Activated CD8-positive, alpha-beta T cell treated with anti-CD3 and anti-CD28 coated beads for 36 hours (primary cell): ENCODE measurements around the gene UBE2E1. TPM values are rescaled to one million over a fixed set of nuclear protein-coding genes. Genes with fewer than 3 reads are reported as not detected.

Experiments
- ATAC-seq: fragments of 200-7000 bp; cut with Tn5 transposase; one replicate; pipeline ENCODE4 v1.10.0; 2021; ENCODE audit warnings: mild to moderate bottlenecking, moderate library complexity
- CTCF ChIA-PET: fragments of 350-600 bp; sonication (Branson Sonifier 250); formaldehyde crosslinking; loops from one replicate; lab custom pipeline; 2021; ENCODE audit warnings: antibody characterized with exemption; lab: Charles Lee
- POLR2A ChIA-PET: fragments of 350-600 bp; sonication (Branson Sonifier 250); formaldehyde crosslinking; loops from one replicate; lab custom pipeline; 2021; ENCODE audit warnings: antibody characterized with exemption; lab: Charles Lee
- DNase-seq: peaks from one replicate; pipeline ENCODE4 v3.0.0-alpha.2; 2020
- H3K27ac Mint-ChIP-seq: one replicate; pipeline ENCODE4 v1.8.0; 2021; ENCODE audit warnings: mild to moderate bottlenecking, mixed read lengths
- H3K27me3 Mint-ChIP-seq: one replicate; pipeline ENCODE4 v1.8.0; 2021; ENCODE audit warnings: mixed read lengths
- H3K36me3 Mint-ChIP-seq: one replicate; pipeline ENCODE4 v1.8.0; 2021; ENCODE audit warnings: low read depth, mixed read lengths
- H3K4me1 Mint-ChIP-seq: one replicate; pipeline ENCODE4 v1.8.0; 2021; ENCODE audit warnings: low read depth, mixed read lengths
- H3K4me3 Mint-ChIP-seq: one replicate; pipeline ENCODE4 v1.8.0; 2021; ENCODE audit warnings: mild to moderate bottlenecking, moderate library complexity, mixed read lengths
- H3K9me3 Mint-ChIP-seq: one replicate; pipeline ENCODE4 v1.8.0; 2021; ENCODE audit warnings: mixed read lengths
- intact Hi-C: fragments of 100-400 bp; cut with micrococcal nuclease; formaldehyde crosslinking; loops from one replicate; pipeline ENCODE4 v1.10.0; 2022
- total RNA-seq, 2 experiments: library from RNA; stranded (reverse); gene quantifications; one replicate each; pipeline ENCODE4 v1.2.3, GENCODE V29; 2021
- TF ChIP-seq, protein P1 (sequence below): fragments of 200-600 bp; IDR thresholded peaks from one replicate; pipeline ENCODE4 v1.8.0; 2022; ENCODE audit warnings: antibody characterized with exemption, mild to moderate bottlenecking

Gene UBE2E1
- total RNA-seq, 2 experiments from 2014 or later, result 79.0 to 80.3 TPM

DNA sequence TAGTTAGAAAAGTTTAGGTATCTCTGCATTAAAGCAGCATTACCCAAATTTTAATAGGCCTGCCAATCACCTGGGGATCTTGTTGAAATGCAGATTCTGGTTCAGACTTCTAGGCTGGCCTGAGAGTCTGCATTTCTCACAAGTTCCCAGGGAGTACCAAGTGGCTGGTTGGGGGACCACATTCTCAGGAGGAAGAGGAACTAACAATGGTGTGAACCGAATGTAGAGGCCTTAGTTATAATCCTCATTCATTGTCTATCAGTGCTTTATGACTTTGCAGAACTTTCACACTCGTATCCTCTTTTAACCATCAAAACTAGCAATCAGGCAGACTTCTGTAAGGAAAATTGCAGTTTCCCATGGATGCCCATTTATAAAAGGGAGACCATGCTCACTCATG is 38.2 kb upstream of the UBE2E1 start:
- peaks cover under 1% of the 10 kb centered on the region for H3K27me3 Mint-ChIP-seq
- intact Hi-C loops, result no loop called here
- ChIA-PET POLR2A (no interaction called here), CTCF (no interaction called here)
- DNase-seq (no peak), ATAC-seq (no peak)
- no peaks in the 10 kb centered on the region for H3K36me3 Mint-ChIP-seq
- no peaks in the 10 kb centered on the region for H3K9me3 Mint-ChIP-seq
- H3K4me3 Mint-ChIP-seq, result no peak overlapping the region
- H3K27ac Mint-ChIP-seq, result no peak overlapping the region
- TF ChIP-seq, protein P1, sequence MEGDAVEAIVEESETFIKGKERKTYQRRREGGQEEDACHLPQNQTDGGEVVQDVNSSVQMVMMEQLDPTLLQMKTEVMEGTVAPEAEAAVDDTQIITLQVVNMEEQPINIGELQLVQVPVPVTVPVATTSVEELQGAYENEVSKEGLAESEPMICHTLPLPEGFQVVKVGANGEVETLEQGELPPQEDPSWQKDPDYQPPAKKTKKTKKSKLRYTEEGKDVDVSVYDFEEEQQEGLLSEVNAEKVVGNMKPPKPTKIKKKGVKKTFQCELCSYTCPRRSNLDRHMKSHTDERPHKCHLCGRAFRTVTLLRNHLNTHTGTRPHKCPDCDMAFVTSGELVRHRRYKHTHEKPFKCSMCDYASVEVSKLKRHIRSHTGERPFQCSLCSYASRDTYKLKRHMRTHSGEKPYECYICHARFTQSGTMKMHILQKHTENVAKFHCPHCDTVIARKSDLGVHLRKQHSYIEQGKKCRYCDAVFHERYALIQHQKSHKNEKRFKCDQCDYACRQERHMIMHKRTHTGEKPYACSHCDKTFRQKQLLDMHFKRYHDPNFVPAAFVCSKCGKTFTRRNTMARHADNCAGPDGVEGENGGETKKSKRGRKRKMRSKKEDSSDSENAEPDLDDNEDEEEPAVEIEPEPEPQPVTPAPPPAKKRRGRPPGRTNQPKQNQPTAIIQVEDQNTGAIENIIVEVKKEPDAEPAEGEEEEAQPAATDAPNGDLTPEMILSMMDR, result no peak
- H3K4me1 Mint-ChIP-seq, result peaks cover 3% of the 10 kb centered on the region

DNA sequence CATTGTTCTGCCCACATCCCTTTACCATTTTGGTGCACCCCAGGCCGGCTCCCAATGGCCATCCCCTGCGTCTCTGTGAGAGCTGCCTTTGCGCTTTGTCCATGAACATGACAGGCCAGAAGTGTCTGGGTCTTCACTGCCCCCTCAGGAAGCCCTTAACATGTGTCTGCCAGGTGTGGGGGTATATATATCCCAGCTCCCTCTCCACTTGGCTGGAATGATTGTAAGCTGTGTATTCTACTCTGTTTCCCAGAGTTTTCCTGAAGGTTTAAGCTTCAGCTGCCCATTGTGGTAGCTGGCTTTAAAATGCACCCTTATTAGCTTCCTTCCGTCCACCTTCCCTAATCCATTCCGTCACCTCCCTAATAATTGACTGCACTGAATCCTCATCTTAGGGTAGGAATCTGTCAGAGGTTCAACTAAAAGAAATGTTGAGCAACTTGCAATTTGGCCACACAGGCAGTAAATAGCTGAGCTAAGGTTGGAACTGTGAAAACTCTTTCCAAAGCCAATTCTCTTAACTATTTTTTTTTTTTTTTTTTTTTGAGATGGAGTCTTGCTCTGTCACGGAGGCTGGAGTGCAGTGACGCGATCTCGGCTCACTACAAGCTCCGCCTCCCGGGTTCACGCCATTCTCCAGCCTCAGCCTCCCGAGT is 30.4 kb upstream of the UBE2E1 start:
- H3K36me3 Mint-ChIP-seq, result no peaks in the 10 kb centered on the region
- ATAC-seq (no peak), DNase-seq (no peak)
- no peak overlapping the region for H3K4me3 Mint-ChIP-seq
- intact Hi-C loops, result no loop called here
- no peaks in the 10 kb centered on the region for H3K4me1 Mint-ChIP-seq
- TF ChIP-seq, protein P1, result no peak
- no peak overlapping the region for H3K27ac Mint-ChIP-seq
- peaks cover 3% of the 10 kb centered on the region for H3K27me3 Mint-ChIP-seq
- POLR2A ChIA-PET, result no interaction called here
- no peaks in the 10 kb centered on the region for H3K9me3 Mint-ChIP-seq
- CTCF ChIA-PET, result interaction anchor here (1.2 kb wide), 1 partner anchor 11 kb away, joined by 4 read pairs; no protein-coding TSS in a partner anchor

DNA sequence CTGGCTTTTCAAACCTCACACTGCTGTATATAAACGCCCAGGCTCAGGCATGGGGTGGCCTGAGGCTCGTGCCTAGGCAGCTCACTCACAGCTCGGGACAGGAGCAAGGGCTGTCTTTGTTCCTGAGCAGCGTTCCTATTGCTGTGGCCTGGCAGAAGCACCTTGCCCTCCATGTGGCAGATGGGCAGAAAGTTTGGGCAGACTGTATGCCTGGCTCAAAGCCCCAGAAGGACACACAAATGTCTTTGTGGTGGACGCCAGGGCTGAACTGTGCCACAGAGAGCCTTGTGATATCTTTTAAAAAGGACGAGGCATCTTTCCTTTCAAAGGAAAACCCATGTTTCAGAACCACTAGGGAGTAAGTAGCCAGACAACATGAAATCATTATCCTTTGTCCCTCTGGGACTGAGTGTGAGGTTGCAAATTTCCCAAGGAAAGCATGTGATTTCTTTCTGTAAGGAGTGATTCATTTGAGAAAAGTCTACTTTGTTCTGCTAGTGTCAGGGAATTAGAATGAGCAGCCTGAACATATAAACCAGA is 29.3 kb upstream of the UBE2E1 start:
- ATAC-seq (no peak), DNase-seq (no peak)
- CTCF ChIA-PET, result interaction anchor here (1.3 kb wide), 1 partner anchor 14 kb away, joined by 5 read pairs; no protein-coding TSS in a partner anchor
- Mint-ChIP-seq H3K27me3 (peaks cover 6% of the 10 kb centered on the region), H3K4me1 (no peaks in the 10 kb centered on the region), H3K36me3 (no peaks in the 10 kb centered on the region), H3K9me3 (no peaks in the 10 kb centered on the region), H3K4me3 (no peak overlapping the region), H3K27ac (no peak overlapping the region)
- POLR2A ChIA-PET, result no interaction called here
- TF ChIP-seq, protein P1, result no peak
- intact Hi-C loops, result no loop called here

DNA sequence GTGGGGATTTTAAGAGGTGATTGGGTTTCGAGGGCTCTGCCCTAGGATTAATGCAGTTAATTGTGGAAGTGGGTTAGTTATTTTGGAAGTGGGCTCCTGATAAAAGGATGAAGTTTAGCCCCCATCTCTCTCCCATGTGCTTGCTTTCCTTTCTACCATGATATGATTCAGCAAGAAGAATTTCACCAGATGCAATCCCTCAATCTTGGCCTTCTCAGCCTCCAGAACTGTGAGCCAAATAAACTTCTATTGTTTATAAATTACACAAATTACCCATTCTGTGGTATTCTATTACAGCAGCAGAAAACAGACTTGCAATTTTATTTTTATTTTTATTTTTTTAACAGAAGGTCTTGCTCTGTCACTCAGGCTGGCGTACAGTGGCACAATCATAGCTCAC is 27.3 kb upstream of the UBE2E1 start:
- H3K36me3 Mint-ChIP-seq, result no peaks in the 10 kb centered on the region

DNA sequence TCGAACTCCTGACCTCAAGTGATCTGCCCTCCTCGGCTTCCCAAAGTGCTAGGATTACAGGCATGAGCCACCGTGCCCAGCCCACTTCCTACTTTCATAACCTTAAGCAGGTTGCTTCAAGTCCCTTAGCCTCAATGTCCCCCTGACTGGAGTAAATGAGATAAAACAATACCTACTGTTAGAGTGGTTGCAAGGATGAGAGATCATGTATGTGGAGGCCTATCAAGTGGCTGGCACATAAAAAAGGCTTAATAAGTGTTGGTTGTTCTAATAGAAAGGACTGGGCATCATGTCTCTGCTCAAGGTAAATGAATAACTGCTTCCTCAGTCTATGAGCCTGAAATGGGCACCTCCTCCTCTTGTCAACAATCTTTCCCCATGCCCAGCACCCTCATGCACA is 25.9 kb upstream of the UBE2E1 start:
- POLR2A ChIA-PET, result no interaction called here
- H3K4me1 Mint-ChIP-seq, result no peaks in the 10 kb centered on the region
- CTCF ChIA-PET, result no interaction called here
- H3K4me3 Mint-ChIP-seq, result no peak overlapping the region
- TF ChIP-seq, protein P1, result no peak
- ATAC-seq, result no peak
- no peak for DNase-seq
- peaks cover 8% of the 10 kb centered on the region for H3K27me3 Mint-ChIP-seq
- H3K36me3 Mint-ChIP-seq, result no peaks in the 10 kb centered on the region
- no peaks in the 10 kb centered on the region for H3K9me3 Mint-ChIP-seq
- intact Hi-C loops, result no loop called here
- H3K27ac Mint-ChIP-seq, result no peak overlapping the region

More for the DNA sequence above, 27.3 kb upstream of the UBE2E1 start:
- no peak for DNase-seq
- intact Hi-C loops, result no loop called here
- ATAC-seq, result no peak
- Mint-ChIP-seq H3K27me3 (peaks cover 6% of the 10 kb centered on the region), H3K4me3 (no peak overlapping the region), H3K4me1 (no peaks in the 10 kb centered on the region), H3K9me3 (no peaks in the 10 kb centered on the region), H3K27ac (no peak overlapping the region)
- POLR2A ChIA-PET, result interaction anchor here (0.7 kb wide), 1 partner anchor 644 kb away, joined by 4 read pairs; no protein-coding TSS in a partner anchor
- TF ChIP-seq, protein P1, result no peak
- CTCF ChIA-PET, result no interaction called here
